GM10266 (cell line): ENCODE data around the gene CCDC80.

Experiments
- DNase-seq: peaks from one replicate; pipeline ENCODE4 v3.0.0; 2012; ENCODE audit errors: extremely low spot score
- CTCF ChIP-seq: IDR thresholded peaks from 2 replicates; pipeline ENCODE4 v1.5.1; 2012; ENCODE audit warnings: mild to moderate bottlenecking, low read depth; ENCODE audit not compliant: control insufficient read depth, insufficient read depth; ENCODE audit errors: missing control alignments

The CCDC80 gene

DNA sequence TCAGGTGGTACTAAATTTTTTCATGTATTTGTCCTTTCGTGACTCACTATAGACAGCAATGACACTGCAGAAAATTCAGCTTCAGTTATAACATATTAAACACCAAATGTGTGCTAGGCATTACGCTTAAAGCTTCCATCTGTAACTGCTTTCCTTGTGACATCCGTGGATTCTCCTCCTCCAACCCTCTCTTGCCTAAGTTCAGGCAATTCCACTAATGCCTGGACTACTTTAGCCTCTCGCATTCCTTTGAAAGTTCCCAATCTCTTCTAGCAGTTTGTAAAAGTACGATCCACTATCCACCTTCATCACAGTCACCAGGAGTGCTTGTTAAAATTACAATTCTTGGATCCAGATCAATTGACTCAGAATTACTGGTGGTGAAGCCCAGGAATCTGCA lies 17.7 kb downstream of the CCDC80 start:
- no peak for DNase-seq
- no peak for TF ChIP-seq CTCF

- TF ChIP-seq CTCF, result no peak
- DNase-seq, result no peak
These were observed 21.6 kb downstream of the CCDC80 start for GRCh38 chr3:112619295-112619694.

DNA sequence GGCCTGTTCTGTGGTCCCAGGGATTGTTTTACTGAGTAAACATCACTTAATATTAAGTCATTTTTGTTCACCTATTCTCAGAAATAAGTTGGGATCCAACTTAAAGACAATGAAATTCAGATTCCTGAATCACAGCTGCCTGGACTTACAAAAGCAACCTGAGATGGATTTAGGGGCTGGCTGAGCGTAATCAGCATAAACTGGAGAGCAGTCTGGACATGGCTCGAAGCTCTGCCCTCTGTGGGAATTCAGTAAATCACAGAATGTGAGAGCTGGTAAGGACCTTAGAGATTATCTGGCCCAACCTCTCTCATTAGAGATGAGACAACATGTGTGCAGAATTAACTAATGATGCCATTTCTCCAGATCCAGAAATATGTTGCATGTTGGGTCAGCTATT lies 23.7 kb downstream of the CCDC80 start:
- DNase-seq, result no peak
- no peak for TF ChIP-seq CTCF

DNA sequence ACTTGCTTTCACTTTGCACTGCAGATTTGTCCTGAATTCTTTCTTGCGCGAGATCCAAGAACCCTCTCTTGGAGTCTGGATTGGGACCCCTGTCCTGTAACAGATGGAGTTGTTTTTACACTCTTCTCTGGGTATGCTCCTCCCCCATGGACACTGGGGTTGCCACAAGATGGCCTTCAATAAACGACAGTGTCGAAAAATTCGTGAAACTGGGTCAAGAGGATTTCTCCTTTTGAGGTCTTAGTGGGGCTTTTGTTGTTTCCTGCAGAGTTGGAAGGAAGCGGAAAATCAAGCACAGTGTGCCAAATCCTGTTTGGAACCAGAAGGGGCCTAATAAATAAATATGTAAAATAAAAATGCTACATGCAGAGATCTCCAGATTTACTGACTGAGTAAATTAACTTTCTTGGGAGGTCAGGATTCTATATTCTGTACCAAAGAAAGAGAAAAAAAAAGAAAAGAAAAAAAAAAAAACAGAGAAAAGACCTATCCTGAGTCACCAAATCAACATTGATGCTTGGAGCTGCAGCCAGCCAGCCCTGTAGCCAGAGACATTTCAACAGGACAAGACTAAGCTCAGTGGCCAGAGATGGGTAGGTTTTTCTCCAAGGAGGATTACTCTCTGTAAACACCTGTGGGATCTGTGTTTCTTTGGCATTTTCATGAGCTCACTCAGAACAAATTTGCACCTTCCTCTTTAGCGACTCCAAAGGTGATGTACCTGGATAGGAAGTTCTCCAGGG lies 24.8 kb downstream of the CCDC80 start:
- TF ChIP-seq CTCF, result no peak
- no peak for DNase-seq

DNA sequence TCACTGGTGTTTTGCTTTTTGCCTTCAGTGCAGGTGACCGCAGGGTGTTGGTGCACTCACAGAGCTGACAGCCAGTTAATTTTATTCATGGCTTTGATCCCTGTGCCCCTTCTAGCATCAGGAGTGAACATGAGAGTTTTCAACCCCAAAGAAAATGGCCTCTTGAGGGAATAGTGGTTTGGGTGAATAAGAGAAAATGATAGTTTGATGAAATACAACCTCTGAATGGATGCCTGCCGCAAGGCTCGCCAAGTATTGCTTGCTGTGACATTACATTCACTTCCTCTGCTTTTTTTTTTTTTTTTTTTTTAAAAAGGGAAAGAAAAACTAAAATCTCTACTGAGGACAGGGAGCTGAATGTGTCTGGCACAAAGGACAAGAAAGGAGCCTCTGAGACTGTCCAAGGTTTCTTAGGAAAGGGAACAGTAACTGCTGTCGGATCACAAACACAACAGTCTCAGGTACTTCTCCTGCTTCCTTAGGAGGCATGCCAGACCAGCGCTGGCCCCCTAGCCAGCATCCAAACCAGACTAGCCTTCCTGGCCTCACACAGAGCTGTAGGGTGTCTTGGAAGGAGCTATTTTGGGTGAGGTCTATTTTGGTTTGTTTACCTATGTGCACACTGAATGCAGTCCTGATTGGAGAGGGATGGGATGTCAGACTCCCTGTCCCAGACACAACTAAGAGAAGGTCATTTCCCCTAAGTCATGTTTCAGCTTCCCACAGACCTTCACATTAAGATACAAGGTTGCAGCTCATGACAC lies 29.0 kb downstream of the CCDC80 start:
- no peak for DNase-seq
- TF ChIP-seq CTCF, result no peak

GRCh38 chr3:112610121-112610520 lies 30.8 kb downstream of the CCDC80 start:
- TF ChIP-seq CTCF, result no peak
- DNase-seq, result no peak

- no peak for TF ChIP-seq CTCF
- no peak for DNase-seq
These were observed 33.1 kb downstream of the CCDC80 start for GRCh38 chr3:112607863-112608262.
